HUES64 (cell line): ENCODE measurements around the gene CTSZ.
"Not testable (repeated sequence)": the region's sequence is repeated elsewhere in the genome, so short reads cannot be mapped to it uniquely, and the experiment has no call there.

Experiments used
- H3K27ac ChIP-seq: 2 replicates; pipeline ENCODE4 v1.7.0; 2013; ENCODE audit warnings: low read depth, low read length, inconsistent platforms
- H3K27me3 ChIP-seq: 2 replicates; pipeline ENCODE4 v1.6.1; 2013; ENCODE audit warnings: mild to moderate bottlenecking, low read length; ENCODE audit not compliant: insufficient read depth
- H3K36me3 ChIP-seq: 2 replicates; pipeline ENCODE4 v1.6.1; 2013; ENCODE audit warnings: mild to moderate bottlenecking, low read length; ENCODE audit not compliant: insufficient read depth
- H3K4me1 ChIP-seq: 2 replicates; pipeline ENCODE4 v1.6.1; 2013; ENCODE audit warnings: mild to moderate bottlenecking, low read length, moderate library complexity; ENCODE audit not compliant: insufficient read depth
- H3K4me3 ChIP-seq: 2 replicates; pipeline ENCODE4 v1.5.1; 2013; ENCODE audit warnings: mild to moderate bottlenecking, low read length, moderate library complexity
- H3K9ac ChIP-seq: 2 replicates; pipeline ENCODE4 v1.6.1; 2013; ENCODE audit warnings: mild to moderate bottlenecking, low read depth, low read length
- H3K9me3 ChIP-seq: 2 replicates; pipeline ENCODE4 v1.6.1; 2013; ENCODE audit warnings: low read depth, low read length; ENCODE audit not compliant: insufficient read depth
- WGBS: fragments of 150-250, 120-280 bp; methylation state at CpG from one replicate; pipeline ENCODE4 v1.1.7; 2013; ENCODE audit warnings: missing lambda C conversion rate; 5-methylcytosine and 5-hydroxymethylcytosine counted together

CTSZ gene

DNA sequence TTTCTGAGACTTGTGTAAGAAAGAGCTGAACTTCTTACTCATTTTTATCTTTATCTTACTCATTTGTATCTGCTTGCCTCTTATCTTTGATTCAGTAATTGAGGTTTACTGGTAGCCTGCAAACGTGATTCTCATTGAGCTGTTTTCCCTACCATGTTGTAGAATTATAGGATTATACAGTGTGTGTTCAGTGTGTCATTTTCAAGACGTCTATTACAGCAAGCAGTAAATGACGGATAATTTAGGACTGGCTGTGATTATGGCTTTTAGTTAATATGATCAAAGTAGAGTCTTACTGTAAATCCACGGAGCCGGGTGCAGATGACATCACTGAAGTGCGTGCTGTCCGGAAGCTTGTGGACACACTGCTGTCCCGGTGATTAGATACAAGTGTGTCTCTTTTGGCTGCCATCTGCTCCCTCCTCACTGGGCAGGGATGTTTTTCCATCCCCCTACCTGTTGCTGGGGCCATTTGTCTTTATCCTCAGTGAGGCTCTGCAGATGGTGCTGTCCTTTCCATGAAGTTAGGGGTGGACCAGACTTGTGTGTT is 20.0 kb downstream of the CTSZ start:
- WGBS, result 93% methylated on average over 8 of the region's 8 CpGs
- no peaks in the 10 kb centered on the region for H3K9me3 ChIP-seq
- H3K9ac ChIP-seq, result no peak overlapping the region
- no peaks in the 10 kb centered on the region for H3K27me3 ChIP-seq
- no peak overlapping the region for H3K4me3 ChIP-seq
- no peak overlapping the region for H3K27ac ChIP-seq
- peaks cover 69% of the 10 kb centered on the region for H3K36me3 ChIP-seq
- H3K4me1 ChIP-seq, result peaks cover 6% of the 10 kb centered on the region; the same call in 1 of the 2 replicates

DNA sequence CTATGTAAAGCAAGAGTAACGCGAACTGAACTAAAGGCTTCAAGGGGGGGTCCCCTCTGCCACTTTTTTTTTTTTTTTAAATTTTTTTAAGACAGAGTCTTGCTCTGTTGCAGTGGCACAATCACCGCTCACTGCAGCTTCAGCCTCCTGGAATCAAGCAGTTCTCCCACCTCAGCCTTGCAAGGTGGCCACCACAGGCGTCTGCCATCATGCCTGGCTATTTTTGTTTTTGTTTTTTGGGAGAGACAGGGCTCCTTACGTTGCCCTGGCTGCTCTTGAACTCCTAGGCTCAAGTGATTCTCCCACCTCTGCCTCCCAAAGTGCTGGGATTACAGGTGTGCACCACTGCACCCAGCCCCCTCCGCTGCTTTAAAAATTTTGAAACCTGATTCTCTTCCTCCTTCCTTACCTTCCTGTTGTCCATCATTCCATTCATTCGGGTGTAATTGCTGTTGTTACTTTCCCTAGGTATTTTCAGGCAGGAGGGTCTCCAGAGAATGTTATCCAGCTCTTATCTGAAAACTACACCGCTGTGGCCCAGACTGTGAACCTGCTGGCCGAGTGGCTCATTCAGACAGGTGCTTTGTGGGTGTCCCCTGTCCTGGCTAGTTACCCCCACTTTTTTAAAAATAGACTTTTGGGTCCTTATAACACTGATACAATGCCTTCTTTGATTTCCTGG is 20.6 kb downstream of the CTSZ start:
- 94% methylated on average over 9 of the region's 9 CpGs for WGBS

DNA sequence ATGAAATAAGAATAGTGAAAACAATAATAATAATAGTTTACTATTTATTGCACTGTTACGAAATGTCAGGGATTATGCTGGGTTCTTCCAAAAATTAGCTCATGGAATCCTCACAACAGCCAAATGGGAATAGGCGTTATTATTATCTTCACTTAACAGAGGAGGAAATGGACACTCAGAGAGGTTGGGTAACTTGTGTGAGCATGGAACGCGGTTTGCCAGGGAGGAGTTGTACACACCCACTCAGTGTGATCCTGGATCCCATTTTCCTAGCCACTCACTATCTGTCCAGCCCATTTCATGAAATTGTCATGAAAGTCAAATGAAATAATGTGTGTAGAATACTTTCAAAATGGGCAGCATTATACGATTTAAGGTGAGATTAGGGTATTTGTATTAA is 21.4 kb downstream of the CTSZ start:
- no peak overlapping the region for H3K4me3 ChIP-seq
- H3K27me3 ChIP-seq, result no peaks in the 10 kb centered on the region
- no peaks in the 10 kb centered on the region for H3K9me3 ChIP-seq
- H3K27ac ChIP-seq, result no peak overlapping the region
- 100% methylated on average over 5 of the region's 5 CpGs for WGBS
- H3K9ac ChIP-seq, result no peak overlapping the region
- H3K4me1 ChIP-seq, result peaks cover 6% of the 10 kb centered on the region; the same call in 1 of the 2 replicates
- H3K36me3 ChIP-seq, result peaks cover 55% of the 10 kb centered on the region

More for the DNA sequence above, 20.6 kb downstream of the CTSZ start:
- Histone ChIP-seq H3K27ac (no peak overlapping the region), H3K27me3 (no peaks in the 10 kb centered on the region), H3K4me3 (no peak overlapping the region), H3K9me3 (no peaks in the 10 kb centered on the region), H3K36me3 (peaks cover 62% of the 10 kb centered on the region), H3K4me1 (peaks cover 6% of the 10 kb centered on the region; the same call in 1 of the 2 replicates), H3K9ac (no peak overlapping the region)

DNA sequence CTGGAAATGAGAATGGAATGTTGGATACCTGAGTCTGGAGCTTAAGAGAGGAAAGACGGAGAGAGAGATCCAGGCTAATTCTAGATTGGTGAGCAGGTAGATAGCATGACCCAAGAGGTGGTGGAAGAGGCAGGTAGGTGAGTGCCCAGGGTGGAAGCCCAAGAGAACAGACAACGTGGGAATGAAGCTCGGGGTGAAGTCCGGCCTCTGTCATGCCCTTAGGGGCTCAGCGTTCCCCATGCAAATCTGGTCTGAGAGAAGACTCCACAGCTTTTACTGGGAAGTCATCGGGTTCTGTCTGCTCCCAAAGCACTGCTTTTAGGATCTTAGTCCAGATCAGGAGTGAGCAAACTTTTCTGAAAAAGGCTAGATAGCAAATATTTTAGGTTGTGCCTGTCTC is 22.4 kb downstream of the CTSZ start:
- WGBS, result 85% methylated on average over 6 of the region's 6 CpGs
- H3K27me3 ChIP-seq, result no peaks in the 10 kb centered on the region
- H3K4me3 ChIP-seq, result no peak overlapping the region
- peaks cover 6% of the 10 kb centered on the region; the same call in 1 of the 2 replicates for H3K4me1 ChIP-seq
- no peak overlapping the region for H3K27ac ChIP-seq
- H3K9me3 ChIP-seq, result no peaks in the 10 kb centered on the region
- no peak overlapping the region for H3K9ac ChIP-seq
- H3K36me3 ChIP-seq, result peaks cover 47% of the 10 kb centered on the region

DNA sequence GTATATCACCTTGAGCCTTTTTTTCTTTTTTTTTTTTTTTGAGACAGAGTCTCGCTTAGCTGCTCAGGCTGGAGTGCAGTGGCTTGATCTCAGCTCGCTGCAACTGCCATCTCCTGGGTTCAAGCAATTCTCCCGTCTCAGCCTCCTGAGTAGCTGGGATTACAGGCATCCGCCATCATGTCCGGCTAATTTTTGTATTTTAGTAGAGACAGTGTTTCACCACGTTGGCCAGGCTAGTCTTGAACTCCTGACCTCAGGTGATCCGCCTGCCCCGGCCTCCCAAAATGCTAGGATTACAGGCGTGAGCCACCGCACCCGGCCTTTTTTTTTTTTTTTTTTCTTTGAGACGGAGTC is 24.0 kb downstream of the CTSZ start:
- not testable (repeated sequence) for H3K27ac ChIP-seq, H3K27me3 ChIP-seq, H3K9ac ChIP-seq, H3K9me3 ChIP-seq, H3K4me1 ChIP-seq, H3K4me3 ChIP-seq
- H3K36me3 ChIP-seq, result peaks cover 31% of the 10 kb centered on the region
- WGBS, result 92% methylated on average over 12 of the region's 12 CpGs

DNA sequence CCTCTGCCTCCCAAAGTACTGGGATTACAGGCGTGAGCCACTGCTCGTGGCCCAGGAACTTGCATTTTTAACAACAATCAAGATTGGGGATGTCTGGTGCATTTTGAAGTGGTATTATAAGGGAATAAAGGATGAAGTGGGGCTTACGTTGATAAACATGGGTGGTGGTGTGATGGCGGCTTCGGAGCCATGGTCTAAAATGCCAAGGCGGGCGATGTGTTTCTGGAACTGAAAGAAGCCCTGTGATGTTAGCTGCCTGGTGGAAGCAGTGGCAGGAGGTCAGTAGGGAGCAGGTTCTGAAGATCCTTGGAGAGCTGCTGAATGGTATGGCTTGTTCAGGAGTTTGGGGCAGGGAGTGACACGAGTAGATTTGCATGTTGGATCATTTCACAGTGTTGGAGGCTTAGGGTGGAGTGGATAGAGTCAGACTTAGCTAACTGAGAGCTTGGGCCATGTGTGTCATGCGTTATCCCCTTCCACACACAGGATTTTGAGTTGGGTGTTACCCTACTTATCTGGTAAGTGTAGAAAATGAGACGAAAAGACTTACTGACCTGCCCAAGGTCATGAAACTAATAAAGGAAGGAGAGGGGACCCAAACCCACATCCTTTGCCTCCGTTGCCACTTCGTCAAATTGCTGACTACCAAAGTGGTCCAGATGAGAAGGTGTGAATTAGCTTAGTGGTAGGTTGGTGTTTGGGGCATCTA is 24.5 kb downstream of the CTSZ start:
- no peak overlapping the region for H3K27ac ChIP-seq
- WGBS, result 98% methylated on average over 11 of the region's 12 CpGs
- H3K27me3 ChIP-seq, result no peaks in the 10 kb centered on the region
- peaks cover 26% of the 10 kb centered on the region for H3K36me3 ChIP-seq
- no peak overlapping the region for H3K9ac ChIP-seq
- no peaks in the 10 kb centered on the region for H3K9me3 ChIP-seq
- H3K4me1 ChIP-seq, result peaks cover 6% of the 10 kb centered on the region; the same call in 1 of the 2 replicates
- peak overlapping the region; percentile 69 for H3K4me3 ChIP-seq

DNA sequence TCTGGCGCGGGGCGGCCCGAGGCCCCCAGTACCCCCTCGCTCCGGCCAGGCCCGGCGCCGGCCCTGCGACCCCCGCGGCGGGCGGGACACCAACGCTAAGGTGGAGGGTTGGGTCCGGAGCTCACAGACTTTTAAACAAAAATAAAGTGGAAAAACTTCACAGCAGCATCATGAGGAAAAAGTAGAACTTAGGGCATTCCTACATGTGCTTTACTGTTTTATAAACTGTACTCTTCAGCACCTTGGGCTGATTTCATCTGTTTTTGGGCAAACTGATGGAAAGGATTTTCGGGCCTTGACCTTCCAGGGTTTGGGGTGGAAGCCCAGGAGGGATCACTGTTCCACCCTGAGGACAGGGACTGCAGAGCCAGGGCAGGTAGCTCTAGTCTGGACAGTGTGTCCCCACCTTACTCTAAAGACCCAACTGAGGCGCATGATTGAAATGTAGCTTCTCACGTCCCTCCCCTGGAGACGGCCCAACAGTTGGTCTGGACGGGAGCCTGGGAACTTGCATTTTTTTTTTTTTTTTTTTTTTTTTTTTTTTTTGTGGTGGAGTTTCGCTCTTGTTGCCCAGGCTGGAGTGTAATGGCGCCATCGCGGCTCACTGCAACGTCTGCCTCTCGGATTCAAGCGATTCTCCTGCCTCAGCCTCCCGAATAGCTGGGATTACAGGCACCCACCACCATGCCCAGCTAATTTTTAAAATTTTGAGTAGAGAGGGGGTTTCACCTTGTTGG is 25.3 kb downstream of the CTSZ start:
- Histone ChIP-seq H3K9ac (peak overlapping the region; percentile 97), H3K27ac (peak overlapping the region; percentile 0; the same call in 1 of the 2 replicates), H3K4me1 (peaks cover 6% of the 10 kb centered on the region; the same call in 1 of the 2 replicates), H3K36me3 (peaks cover 18% of the 10 kb centered on the region), H3K9me3 (no peaks in the 10 kb centered on the region), H3K27me3 (no peaks in the 10 kb centered on the region), H3K4me3 (peak overlapping the region; percentile 69)
- WGBS, result 22% methylated on average over 29 of the region's 29 CpGs

DNA sequence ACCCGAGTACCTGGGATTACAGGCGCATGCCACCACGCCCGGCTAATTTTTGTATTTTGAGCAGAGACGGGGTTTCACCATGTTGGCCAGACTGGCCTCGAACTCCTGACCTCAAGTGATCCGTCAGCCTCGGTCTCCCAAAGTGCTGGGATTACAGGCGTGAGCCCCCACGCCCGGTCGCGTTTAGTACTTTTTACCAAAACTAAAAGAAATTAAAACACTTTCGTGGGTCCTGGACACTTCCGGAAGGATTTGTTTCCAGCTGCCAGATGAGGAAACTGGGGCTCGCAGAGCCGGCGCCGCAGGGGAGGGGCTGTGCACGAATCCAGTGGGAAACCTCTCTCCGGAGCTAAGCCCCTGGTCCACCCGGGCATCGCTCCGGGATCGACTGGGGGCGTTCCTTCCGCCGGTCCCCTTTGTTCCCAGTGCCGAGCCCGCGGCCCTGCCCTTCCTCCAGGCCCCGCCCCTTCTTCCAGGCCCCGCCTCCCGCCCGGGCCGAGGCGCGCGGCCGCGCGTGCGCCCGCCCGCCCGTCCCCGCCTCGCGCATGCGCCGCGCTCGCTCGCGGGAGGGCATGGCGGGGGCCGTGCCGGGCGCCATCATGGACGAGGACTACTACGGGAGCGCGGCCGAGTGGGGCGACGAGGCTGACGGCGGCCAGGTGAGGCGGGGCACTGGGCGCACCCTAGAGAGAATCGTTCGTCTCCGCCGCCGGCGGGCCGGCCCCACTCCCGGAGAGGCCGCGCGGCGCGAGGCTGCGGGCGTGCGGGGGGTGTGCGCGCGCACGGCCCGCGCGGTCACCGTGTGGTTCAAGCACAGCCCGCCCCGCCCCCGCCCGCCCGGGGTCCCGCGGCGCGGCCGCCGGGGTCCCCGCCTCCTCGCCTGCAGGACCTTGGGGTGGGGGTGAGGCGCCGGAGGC is 26.1 kb downstream of the CTSZ start, which contains the start of gene NELFCD:
NELFCD (plus strand) TSS at position 546 of the 917 bp plus-strand sequence; CDS start at position 600, 54 bp downstream.
- H3K27ac ChIP-seq, result peak within 1 kb of the TSS; percentile 90; the same call in 1 of the 2 replicates
- 10% methylated on average over 109 of the region's 109 CpGs for WGBS

DNA sequence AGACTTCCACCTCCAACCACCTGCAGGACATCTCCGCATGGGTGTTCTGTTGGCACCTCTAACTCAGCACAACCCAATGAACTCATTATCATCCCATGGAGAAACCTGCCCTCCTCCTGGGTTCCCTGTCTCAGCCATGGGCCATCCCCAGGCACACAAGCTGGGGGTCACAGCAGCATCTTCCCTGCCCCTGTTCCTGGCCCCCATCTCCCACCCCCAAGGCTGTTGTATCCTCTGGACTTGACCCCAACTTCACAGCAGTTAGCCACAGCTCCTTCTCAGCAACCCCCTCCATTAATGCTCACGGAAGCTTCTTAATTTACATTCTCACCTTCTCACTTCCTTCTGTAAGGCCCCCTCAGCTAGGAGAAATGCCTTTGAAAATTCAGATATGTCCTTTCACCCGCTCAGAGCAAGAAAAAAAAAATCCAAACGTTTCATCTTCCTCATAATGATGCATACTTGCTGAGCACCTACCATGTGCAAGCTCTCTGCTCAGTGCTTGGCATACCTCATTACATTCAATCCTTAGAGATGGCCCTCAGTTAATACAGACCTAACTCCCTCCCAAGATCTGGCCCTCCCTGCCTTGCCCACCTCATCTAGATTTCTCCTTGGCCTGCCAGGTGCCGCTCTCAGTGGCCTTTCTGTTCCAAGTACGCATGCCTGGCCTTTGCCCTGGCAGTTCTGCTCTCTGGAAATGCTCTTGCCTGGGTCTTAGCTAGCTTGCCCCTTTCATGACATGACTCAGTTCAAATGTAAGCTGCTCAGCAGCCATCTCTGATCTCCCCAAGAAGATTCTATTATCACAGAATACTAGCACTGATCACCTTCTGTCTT is 28.5 kb downstream of the CTSZ start:
- H3K27ac ChIP-seq, result no peak overlapping the region
- WGBS, result 56% methylated on average over 6 of the region's 6 CpGs
- H3K27me3 ChIP-seq, result no peaks in the 10 kb centered on the region
- H3K4me1 ChIP-seq, result no peaks in the 10 kb centered on the region
- no peak overlapping the region for H3K9ac ChIP-seq
- peaks cover 6% of the 10 kb centered on the region; the same call in 1 of the 2 replicates for H3K9me3 ChIP-seq
- no peaks in the 10 kb centered on the region for H3K36me3 ChIP-seq
- no peak overlapping the region for H3K4me3 ChIP-seq

More for the DNA sequence above, 26.1 kb downstream of the CTSZ start, which contains the start of gene NELFCD:
- Histone ChIP-seq H3K4me3 (peak within 1 kb of the TSS; percentile 69), H3K9ac (peak within 1 kb of the TSS; percentile 97), H3K9me3 (no peaks in the 10 kb centered on the region; the same call in 1 of the 2 replicates), H3K4me1 (peaks cover 6% of the 10 kb centered on the region; the same call in 1 of the 2 replicates), H3K27me3 (no peaks in the 10 kb centered on the region), H3K36me3 (peaks cover 10% of the 10 kb centered on the region)
